Measurements from ENCODE around the gene HARBI1.
A peak's percentile ranks its signal among the peaks of the same experiment; 100 is the strongest.

The HARBI1 gene

DNA sequence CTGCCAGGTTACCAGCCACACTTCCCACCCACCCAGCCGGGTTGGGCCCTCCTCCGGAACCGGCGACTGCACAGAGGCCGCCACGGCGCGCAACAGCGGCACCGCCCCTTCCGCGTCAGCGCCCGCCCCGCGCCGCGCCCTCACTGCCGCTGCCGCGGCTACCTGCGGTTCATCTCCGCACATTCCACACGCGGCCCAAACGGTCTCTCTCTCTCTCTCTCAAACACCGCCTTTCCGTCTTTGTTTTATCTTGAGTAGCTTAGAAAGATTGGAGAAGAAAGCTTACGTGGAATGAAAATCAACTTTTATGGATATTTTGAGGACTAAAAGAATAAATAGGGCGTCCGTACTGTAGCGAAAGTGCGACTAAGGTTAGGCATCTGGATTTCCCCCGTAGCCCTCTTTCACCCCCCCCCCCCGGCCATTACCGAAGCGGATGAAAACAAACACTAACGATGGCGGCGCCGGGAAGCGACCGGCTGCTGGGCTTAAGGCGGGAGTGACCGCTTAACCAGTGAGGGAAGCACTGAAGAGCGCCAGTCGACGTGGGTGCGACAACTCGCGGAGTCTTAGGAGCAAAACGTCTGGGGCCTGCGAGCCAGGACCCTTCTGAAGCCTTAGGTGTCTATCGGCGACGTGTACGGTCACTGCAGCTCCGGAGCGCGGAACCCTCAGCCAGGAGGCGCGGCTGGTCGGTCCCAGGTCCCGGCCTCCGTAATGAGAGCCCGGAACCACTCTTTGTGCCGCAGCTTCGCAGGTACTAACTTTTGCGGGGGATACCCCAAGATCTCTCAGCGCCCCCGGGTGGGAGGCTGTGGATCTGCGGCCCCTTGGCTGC is at the start of gene HARBI1, which contains the start of gene ATG13:
Gene HARBI1, minus strand, starts transcription at position 94 of the 838 bp plus-strand sequence. CDS start 990 bp downstream, outside the sequence.
Gene ATG13, plus strand, starts transcription at position 420 of the 838 bp plus-strand sequence. CDS start 26,739 bp downstream, outside the sequence.
- H3K4me3 ChIP-seq (ENCODE audit: low read length): peak within 1 kb of the TSS; percentile 97
- DNase-seq (ENCODE audit: low read depth): peak; percentile 93
- TF ChIP-seq CTCF (IDR thresholded peaks at IDR 0.05; ENCODE audit: insufficient read depth, low read depth, low read length, missing control alignments): peak; percentile 75

GRCh38 chr11:46666516-46666915 is 49.5 kb upstream of the HARBI1 start:
- DNase-seq (ENCODE audit: low read depth): no peak
- no peak for TF ChIP-seq CTCF (IDR thresholded peaks at IDR 0.05; ENCODE audit: insufficient read depth, low read depth, low read length, missing control alignments)

DNA sequence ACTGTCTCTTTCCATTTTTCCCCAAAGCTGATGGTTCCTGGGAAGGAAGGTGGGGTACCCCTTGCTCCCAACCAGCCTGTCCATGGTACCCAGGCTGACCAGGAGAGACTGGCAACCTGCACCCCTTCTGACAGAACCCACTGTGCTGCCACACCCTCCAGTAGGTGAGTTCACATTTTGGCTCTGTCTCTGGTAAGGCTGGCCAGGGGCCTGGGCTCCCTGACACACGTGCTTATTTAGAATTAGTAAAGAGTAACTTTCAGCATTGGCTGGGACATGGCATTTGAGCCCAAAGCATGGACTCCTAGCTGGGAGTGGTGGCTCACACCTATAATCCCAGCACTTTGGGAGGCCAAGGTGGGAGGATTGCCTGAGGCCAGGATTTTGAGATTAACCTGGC is 48.3 kb upstream of the HARBI1 start:
- no peak for TF ChIP-seq CTCF (IDR thresholded peaks at IDR 0.05; ENCODE audit: insufficient read depth, low read depth, low read length, missing control alignments)

More at GRCh38 chr11:46666516-46666915, 49.5 kb upstream of the HARBI1 start:
- H3K4me3 ChIP-seq (ENCODE audit: low read length): no peak overlapping the region

GRCh38 chr11:46664612-46665011 is 47.6 kb upstream of the HARBI1 start:
- DNase-seq (ENCODE audit: low read depth): no peak
- H3K4me3 ChIP-seq (ENCODE audit: low read length): no peak overlapping the region
- no peak for TF ChIP-seq CTCF (IDR thresholded peaks at IDR 0.05; ENCODE audit: insufficient read depth, low read depth, low read length, missing control alignments)

More for the DNA sequence above, 48.3 kb upstream of the HARBI1 start:
- no peak for DNase-seq (ENCODE audit: low read depth)
- no peak overlapping the region for H3K4me3 ChIP-seq (ENCODE audit: low read length)

DNA sequence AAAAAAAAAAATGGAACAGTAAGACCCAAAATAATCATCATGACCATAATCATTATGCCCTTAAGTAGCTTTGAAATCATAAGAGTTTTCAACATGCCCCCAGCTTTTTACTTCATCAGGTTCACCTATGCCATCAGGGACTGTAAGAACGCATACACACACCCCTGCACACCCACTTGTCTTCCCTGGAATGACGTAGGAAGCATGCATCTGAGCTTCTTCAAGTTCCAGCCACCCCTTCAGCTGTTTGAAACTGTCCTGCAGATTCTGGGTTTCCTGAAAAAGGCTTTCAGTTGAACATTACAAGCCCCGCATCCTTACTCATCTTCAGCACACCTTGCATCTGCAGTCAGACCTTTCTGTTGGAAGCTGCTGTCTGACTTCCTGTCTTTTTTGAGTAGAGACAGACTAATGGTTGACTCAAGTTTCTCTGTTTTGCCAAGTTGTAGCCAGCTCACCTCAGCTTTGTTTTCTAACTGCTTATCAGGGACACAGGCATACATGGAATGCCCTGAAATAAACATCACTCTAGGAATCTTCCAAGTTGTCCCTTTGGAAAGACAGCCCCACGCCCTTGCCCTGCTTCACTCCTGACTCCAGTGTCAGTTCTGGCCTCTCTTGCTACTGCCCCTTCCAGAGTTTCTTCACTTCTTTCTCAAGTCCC is 46.4 kb upstream of the HARBI1 start:
- TF ChIP-seq CTCF (IDR thresholded peaks at IDR 0.05; ENCODE audit: insufficient read depth, low read depth, low read length, missing control alignments): no peak
- DNase-seq (ENCODE audit: low read depth): no peak
- no peak overlapping the region for H3K4me3 ChIP-seq (ENCODE audit: low read length)

- H3K4me3 ChIP-seq (ENCODE audit: low read length): no peak overlapping the region
- no peak for TF ChIP-seq CTCF (IDR thresholded peaks at IDR 0.05; ENCODE audit: insufficient read depth, low read depth, low read length, missing control alignments)
- DNase-seq (ENCODE audit: low read depth): no peak
Measured at GRCh38 chr11:46662366-46662765, 45.3 kb upstream of the HARBI1 start.
